Duodenal mucosa (tissue), 2 donors: ENCODE measurements around the gene TEX47.

Experiments
- H3K27ac ChIP-seq: one replicate; pipeline ENCODE4 v1.7.0; 2013; ENCODE audit warnings: low read depth, low read length
- H3K27me3 ChIP-seq, 2 donors: one replicate each; pipeline ENCODE4 v1.7.0; 2013; ENCODE audit warnings: low read length in 2 of 2, control low read depth in 1 of 2; ENCODE audit not compliant: insufficient read depth in 2 of 2, control insufficient read depth in 1 of 2
- H3K36me3 ChIP-seq, 2 donors: one replicate each; pipeline ENCODE4 v1.7.0; 2013; ENCODE audit warnings: low read length in 2 of 2, control low read depth in 1 of 2; ENCODE audit not compliant: insufficient read depth in 2 of 2, control insufficient read depth in 1 of 2
- H3K4me1 ChIP-seq, 2 donors: one replicate each; pipeline ENCODE4 v1.7.0; 2013; ENCODE audit warnings: low read length in 2 of 2, control low read depth in 1 of 2; ENCODE audit not compliant: insufficient read depth in 2 of 2, control insufficient read depth in 1 of 2
- H3K4me3 ChIP-seq, 2 donors: one replicate each; pipeline ENCODE4 v1.7.0; 2013; ENCODE audit warnings: low read length in 2 of 2, low read depth in 1 of 2
- H3K9ac ChIP-seq, 2 donors: one replicate each; pipeline ENCODE4 v1.7.0; 2013; ENCODE audit warnings: low read length in 2 of 2, low read depth in 1 of 2
- H3K9me3 ChIP-seq, 2 donors: one replicate each; pipeline ENCODE4 v1.7.0; 2013; ENCODE audit warnings: low read length in 2 of 2, control low read depth in 1 of 2; ENCODE audit not compliant: control insufficient read depth in 1 of 2

TEX47 gene

GRCh38 chr7:88795553-88795952, at the start of gene TEX47:
TSS of gene TEX47 (minus strand) at chr7:88795737. CDS start at chr7:88794942, 795 bp downstream.
- Histone ChIP-seq H3K27me3 (no peaks in the 10 kb centered on the region), H3K4me1 (no peaks in the 10 kb centered on the region), H3K9ac (no peak within 1 kb of the TSS), H3K9me3 (no peaks in the 10 kb centered on the region), H3K4me3 (no peak within 1 kb of the TSS), H3K36me3 (no peaks in the 10 kb centered on the region), H3K27ac (no peak within 1 kb of the TSS)

DNA sequence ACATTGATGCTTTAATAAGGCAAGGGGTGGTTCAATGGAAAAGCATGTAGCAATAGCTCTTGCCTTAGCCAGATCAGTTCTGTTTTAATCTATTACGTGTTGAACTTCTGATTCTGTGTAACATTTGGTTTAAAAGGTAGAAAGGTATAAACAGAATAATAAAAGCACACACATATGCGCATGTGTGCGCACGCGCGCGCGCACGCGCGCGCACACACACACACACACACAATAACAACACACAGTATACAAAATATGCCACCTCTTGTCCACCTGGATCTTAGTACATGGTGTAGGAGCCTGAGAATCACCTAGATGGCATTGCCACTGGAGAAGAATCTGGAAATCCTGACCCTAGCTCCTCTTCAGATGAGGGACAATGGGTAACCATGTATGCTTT, 49.6 kb upstream of the TEX47 start:
- H3K4me3 ChIP-seq, result no peak overlapping the region
- no peaks in the 10 kb centered on the region for H3K36me3 ChIP-seq
- H3K4me1 ChIP-seq, result no peaks in the 10 kb centered on the region
- H3K27me3 ChIP-seq, result no peaks in the 10 kb centered on the region
- H3K27ac ChIP-seq, result no peak overlapping the region
- H3K9ac ChIP-seq, result no peak overlapping the region
- no peaks in the 10 kb centered on the region for H3K9me3 ChIP-seq

- Histone ChIP-seq H3K9me3 (no peaks in the 10 kb centered on the region), H3K9ac (no peak overlapping the region), H3K4me1 (no peaks in the 10 kb centered on the region), H3K36me3 (no peaks in the 10 kb centered on the region), H3K27me3 (no peaks in the 10 kb centered on the region), H3K27ac (no peak overlapping the region), H3K4me3 (no peak overlapping the region)
These were observed 46.7 kb upstream of the TEX47 start for GRCh38 chr7:88842201-88842600.

DNA sequence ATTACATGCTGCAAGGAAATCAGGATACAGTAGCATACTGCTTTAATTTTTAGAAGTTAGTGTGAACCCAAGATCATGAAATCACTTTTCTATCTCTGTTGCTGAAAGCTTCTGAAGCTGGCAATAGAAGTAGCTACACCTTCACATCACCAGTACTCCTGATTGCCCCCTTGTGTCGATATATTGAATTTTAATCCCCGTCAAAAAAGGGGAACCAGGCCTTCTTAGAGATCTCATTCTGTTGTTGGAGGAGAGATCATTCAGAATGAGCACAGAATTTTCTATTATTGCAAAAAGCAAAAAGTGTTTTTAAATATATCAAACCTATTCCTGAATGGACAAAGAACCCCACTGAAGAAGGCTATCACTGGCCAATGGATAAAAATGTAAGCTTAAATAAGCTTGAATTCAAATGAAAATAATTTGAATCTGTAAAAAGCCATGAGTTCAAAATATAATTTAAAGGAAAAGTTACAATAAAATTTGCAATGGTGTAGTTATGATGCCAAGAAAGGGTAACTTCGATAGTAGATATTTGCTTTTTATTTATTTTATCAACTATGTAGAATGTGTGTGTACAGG, 39.7 kb upstream of the TEX47 start:
- H3K4me1 ChIP-seq, result no peaks in the 10 kb centered on the region
- no peak overlapping the region for H3K9ac ChIP-seq
- no peak overlapping the region for H3K4me3 ChIP-seq
- H3K9me3 ChIP-seq, result no peaks in the 10 kb centered on the region
- no peaks in the 10 kb centered on the region for H3K36me3 ChIP-seq
- no peak overlapping the region for H3K27ac ChIP-seq
- no peaks in the 10 kb centered on the region for H3K27me3 ChIP-seq

GRCh38 chr7:88826222-88826621, 30.7 kb upstream of the TEX47 start:
- no peaks in the 10 kb centered on the region for H3K9me3 ChIP-seq
- no peak overlapping the region for H3K4me3 ChIP-seq
- no peak overlapping the region for H3K27ac ChIP-seq
- no peaks in the 10 kb centered on the region for H3K4me1 ChIP-seq
- H3K9ac ChIP-seq, result no peak overlapping the region
- no peaks in the 10 kb centered on the region for H3K27me3 ChIP-seq
- no peaks in the 10 kb centered on the region for H3K36me3 ChIP-seq

DNA sequence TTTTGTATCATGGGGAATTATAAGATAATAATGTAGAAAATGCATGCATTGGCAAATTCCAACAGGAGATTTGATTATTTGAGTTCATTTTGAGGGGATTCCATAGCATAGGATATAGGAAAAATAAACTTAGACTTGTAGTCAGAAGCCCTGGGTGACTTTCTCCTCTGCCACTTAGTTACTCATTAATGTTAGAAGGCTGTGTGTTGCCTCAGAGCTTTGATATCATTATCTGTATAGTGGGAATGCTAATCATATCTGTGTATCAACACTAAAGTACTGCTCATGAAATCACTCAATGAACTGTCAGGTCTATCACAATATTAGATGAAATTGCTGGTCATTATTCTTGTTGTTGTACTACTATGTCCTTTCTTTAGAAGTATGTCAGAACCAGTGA, 23.0 kb upstream of the TEX47 start:
- H3K27me3 ChIP-seq, result no peaks in the 10 kb centered on the region
- no peaks in the 10 kb centered on the region for H3K4me1 ChIP-seq
- no peaks in the 10 kb centered on the region for H3K36me3 ChIP-seq
- no peaks in the 10 kb centered on the region for H3K9me3 ChIP-seq
- H3K9ac ChIP-seq, result no peak overlapping the region
- H3K27ac ChIP-seq, result no peak overlapping the region
- H3K4me3 ChIP-seq, result no peak overlapping the region

DNA sequence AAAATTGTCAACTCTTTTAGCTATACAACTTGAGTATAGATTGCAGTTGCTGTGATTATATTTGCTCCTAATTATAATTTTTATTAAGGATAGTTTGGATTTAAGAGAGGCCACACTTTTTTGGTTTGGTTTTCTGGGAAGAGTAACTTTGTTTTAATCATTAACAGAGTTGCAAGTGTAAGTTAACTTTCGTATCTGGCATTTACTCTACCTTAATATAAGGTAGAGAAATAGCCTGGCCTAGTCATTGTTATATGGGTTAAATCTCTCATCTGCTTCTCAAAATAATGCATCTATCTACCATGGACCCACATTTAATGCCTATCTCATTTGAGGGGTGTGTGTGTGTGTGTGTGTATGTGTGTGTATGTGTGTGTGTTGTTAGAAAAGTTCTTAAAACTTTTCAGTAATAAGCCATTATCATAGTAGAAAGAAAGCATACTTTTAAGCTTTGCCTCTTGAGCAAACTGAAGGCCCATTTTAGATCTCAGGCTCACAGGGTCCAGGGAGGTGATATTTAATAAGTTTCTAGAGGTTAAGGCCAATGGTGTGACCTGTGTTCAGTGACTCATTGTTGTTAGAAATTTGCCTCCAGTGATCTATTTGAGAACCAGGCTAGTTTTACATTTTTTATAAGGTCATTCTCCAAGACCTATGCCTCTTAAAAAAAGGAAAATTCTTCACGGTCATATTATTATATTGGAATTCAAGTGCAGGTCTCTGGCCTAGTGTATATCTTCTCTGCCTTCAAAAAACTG, 10.9 kb upstream of the TEX47 start:
- no peak overlapping the region for H3K27ac ChIP-seq
- no peaks in the 10 kb centered on the region for H3K27me3 ChIP-seq

GRCh38 chr7:88801046-88801445, 5.5 kb upstream of the TEX47 start:
- no peak overlapping the region for H3K9ac ChIP-seq
- no peaks in the 10 kb centered on the region for H3K9me3 ChIP-seq
- H3K4me1 ChIP-seq, result no peaks in the 10 kb centered on the region
- H3K4me3 ChIP-seq, result no peak overlapping the region
- H3K27ac ChIP-seq, result no peak overlapping the region
- H3K36me3 ChIP-seq, result no peaks in the 10 kb centered on the region
- no peaks in the 10 kb centered on the region for H3K27me3 ChIP-seq

More for the DNA sequence above, 10.9 kb upstream of the TEX47 start:
- Histone ChIP-seq H3K9me3 (no peaks in the 10 kb centered on the region), H3K4me1 (no peaks in the 10 kb centered on the region), H3K4me3 (no peak overlapping the region), H3K36me3 (no peaks in the 10 kb centered on the region), H3K9ac (no peak overlapping the region)

GRCh38 chr7:88792361-88792760, 3.2 kb downstream of the TEX47 start:
- H3K27ac ChIP-seq, result no peak overlapping the region
- H3K4me1 ChIP-seq, result no peaks in the 10 kb centered on the region
- H3K9ac ChIP-seq, result no peak overlapping the region
- H3K27me3 ChIP-seq, result no peaks in the 10 kb centered on the region
- no peaks in the 10 kb centered on the region for H3K9me3 ChIP-seq
- H3K36me3 ChIP-seq, result no peaks in the 10 kb centered on the region
- H3K4me3 ChIP-seq, result no peak overlapping the region

GRCh38 chr7:88791891-88792290, 3.6 kb downstream of the TEX47 start:
- H3K36me3 ChIP-seq, result no peaks in the 10 kb centered on the region
- no peak overlapping the region for H3K4me3 ChIP-seq
- no peaks in the 10 kb centered on the region for H3K4me1 ChIP-seq
- H3K9ac ChIP-seq, result no peak overlapping the region
- no peaks in the 10 kb centered on the region for H3K9me3 ChIP-seq
- no peaks in the 10 kb centered on the region for H3K27me3 ChIP-seq
- no peak overlapping the region for H3K27ac ChIP-seq
